GM23338 (cell line): ENCODE results near the gene CFAP97.

Experiments used
- EZH2phosphoT487 ChIP-seq: fragments of 200-600 bp; sonication (generic); IDR thresholded peaks from one replicate; pipeline ENCODE4 v1.8.1; 2018; ENCODE audit warnings: antibody characterized with exemption; ENCODE audit not compliant: unreplicated experiment
- POLR2AphosphoS5 ChIP-seq: IDR thresholded peaks from 2 replicates; pipeline ENCODE4 v1.6.1; 2016; ENCODE audit warnings: antibody characterized with exemption, low read depth
- TF ChIP-seq, protein P1 (sequence below): IDR thresholded peaks from 2 replicates; pipeline ENCODE4 v1.6.1; 2016; ENCODE audit warnings: antibody characterized with exemption
- TF ChIP-seq, protein P2 (sequence below), 2 experiments: fragments of 200-600 bp in 1 of 2; sonication (generic) in 1 of 2; conservative IDR thresholded peaks; 2 replicates each; pipeline versions ENCODE4 v1.5.1 to v1.6.1; 2016 to 2017; ENCODE audit warnings: antibody characterized with exemption in 2 of 2, low read depth in 2 of 2, mild to moderate bottlenecking in 2 of 2, moderate library complexity in 1 of 2

DNA sequence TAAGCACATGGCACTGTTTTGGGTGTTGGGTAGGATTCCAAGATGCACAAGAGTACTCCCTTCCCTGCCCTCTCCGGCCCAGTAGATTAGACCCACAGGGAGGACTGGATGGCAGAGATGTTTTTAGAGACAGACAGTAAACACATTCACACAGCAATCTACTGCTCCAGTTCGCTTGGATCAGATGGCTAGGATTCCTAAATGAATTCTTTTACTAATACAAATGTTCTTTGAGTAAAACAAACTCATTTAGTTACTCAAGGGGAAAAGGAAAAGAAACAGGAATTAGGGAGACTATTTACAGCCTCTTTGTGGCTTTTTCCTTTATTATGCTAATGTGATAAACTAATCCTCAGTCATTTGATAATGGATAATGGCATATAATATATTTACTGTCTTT lies 11.5 kb upstream of the CFAP97 start:
- no peak for TF ChIP-seq EZH2phosphoT487
- TF ChIP-seq, protein P1, sequence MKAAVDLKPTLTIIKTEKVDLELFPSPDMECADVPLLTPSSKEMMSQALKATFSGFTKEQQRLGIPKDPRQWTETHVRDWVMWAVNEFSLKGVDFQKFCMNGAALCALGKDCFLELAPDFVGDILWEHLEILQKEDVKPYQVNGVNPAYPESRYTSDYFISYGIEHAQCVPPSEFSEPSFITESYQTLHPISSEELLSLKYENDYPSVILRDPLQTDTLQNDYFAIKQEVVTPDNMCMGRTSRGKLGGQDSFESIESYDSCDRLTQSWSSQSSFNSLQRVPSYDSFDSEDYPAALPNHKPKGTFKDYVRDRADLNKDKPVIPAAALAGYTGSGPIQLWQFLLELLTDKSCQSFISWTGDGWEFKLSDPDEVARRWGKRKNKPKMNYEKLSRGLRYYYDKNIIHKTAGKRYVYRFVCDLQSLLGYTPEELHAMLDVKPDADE: no peak
- no peak for TF ChIP-seq POLR2AphosphoS5
- TF ChIP-seq, protein P2, sequence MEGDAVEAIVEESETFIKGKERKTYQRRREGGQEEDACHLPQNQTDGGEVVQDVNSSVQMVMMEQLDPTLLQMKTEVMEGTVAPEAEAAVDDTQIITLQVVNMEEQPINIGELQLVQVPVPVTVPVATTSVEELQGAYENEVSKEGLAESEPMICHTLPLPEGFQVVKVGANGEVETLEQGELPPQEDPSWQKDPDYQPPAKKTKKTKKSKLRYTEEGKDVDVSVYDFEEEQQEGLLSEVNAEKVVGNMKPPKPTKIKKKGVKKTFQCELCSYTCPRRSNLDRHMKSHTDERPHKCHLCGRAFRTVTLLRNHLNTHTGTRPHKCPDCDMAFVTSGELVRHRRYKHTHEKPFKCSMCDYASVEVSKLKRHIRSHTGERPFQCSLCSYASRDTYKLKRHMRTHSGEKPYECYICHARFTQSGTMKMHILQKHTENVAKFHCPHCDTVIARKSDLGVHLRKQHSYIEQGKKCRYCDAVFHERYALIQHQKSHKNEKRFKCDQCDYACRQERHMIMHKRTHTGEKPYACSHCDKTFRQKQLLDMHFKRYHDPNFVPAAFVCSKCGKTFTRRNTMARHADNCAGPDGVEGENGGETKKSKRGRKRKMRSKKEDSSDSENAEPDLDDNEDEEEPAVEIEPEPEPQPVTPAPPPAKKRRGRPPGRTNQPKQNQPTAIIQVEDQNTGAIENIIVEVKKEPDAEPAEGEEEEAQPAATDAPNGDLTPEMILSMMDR (conservative IDR thresholded peaks at IDR 0.05; ENCODE audit: low read depth in 2 of 2): no peak
